K562 (cell line): ENCODE results near the gene VIT. TPM values are rescaled to one million over a fixed set of nuclear protein-coding genes. Genes with fewer than 3 reads are reported as not detected.
A peak's percentile ranks its signal among the peaks of the same experiment; 100 is the strongest.

Source experiments
- ATAC-seq: fragments of 200-7000 bp; cut with Tn5 transposase; 3 replicates; pipeline ENCODE4 v1.9.1; 2020; ENCODE audit warnings: moderate library complexity
- BruUV-seq: library from RNA; stranded (reverse); fragments of 400-500 nt; replicated peaks from 2 replicates; lab custom pipeline; 2021; lab: Mats Ljungman, UMichigan
- CTCF ChIA-PET: fragments of 300-600 bp; formaldehyde crosslinking; extraction: SDS; loops from one replicate; lab custom pipeline; 2021; ENCODE audit warnings: low intra/inter-chr PET ratio; lab: Yijun Ruan, JAX
- POLR2A ChIA-PET: fragments of 300-600, 350-650 bp; sonication (Branson Sonifier 250); formaldehyde crosslinking; extraction: SDS; loops from one replicate; lab custom pipeline; 2021; ENCODE audit warnings: antibody characterized with exemption, inconsistent platforms; lab: Yijun Ruan, JAX
- DNase-seq, 4 experiments: peaks; one replicate each; pipeline versions ENCODE4 v3.0.0 to v3.0.0-alpha.2; 2011 to 2018; ENCODE audit warnings: low spot score in 3 of 4, mixed read lengths in 3 of 4; ENCODE audit errors: extremely low read depth in 1 of 4
- FAIRE-seq: peaks from 2 replicates; lab custom pipeline; 2011; peaks lifted over from hg19 to GRCh38; lab: Jason Lieb, UNC
- H2AFZ ChIP-seq: 2 replicates; pipeline ENCODE4 v1.6.0; 2011; ENCODE audit warnings: low read depth, low read length, control low read depth, inconsistent platforms
- H3K27ac ChIP-seq: fragments of 200-600 bp; 3 replicates; pipeline ENCODE4 v1.8.0; 2011; ENCODE audit warnings: low read depth, mild to moderate bottlenecking, control low read depth, inconsistent platforms, low read length, moderate library complexity, mixed read lengths; ENCODE audit errors: extremely low read depth
- H3K27me3 ChIP-seq, 2 experiments: fragments of 300-600 bp in 1 of 2; 2 replicates in 1 of 2; 3 replicates in 1 of 2; pipeline versions ENCODE4 v1.6.0 to v1.8.0; 2011; ENCODE audit warnings: inconsistent platforms in 2 of 2, low read length in 2 of 2, mild to moderate bottlenecking in 1 of 2, mixed read lengths in 1 of 2, moderate library complexity in 1 of 2; ENCODE audit not compliant: control insufficient read depth in 2 of 2, insufficient read depth in 2 of 2
- H3K36me3 ChIP-seq: fragments of 300-600 bp; 3 replicates; pipeline ENCODE4 v1.8.0; 2011; ENCODE audit warnings: mild to moderate bottlenecking, low read length, inconsistent platforms; ENCODE audit not compliant: control insufficient read depth, insufficient read depth
- H3K4me1 ChIP-seq, 2 experiments: fragments of 200-600 bp in 1 of 2; replicated peaks in 1 of 2; 2 replicates in 1 of 2; 3 replicates in 1 of 2; pipeline versions ENCODE4 v1.5.1 to v1.8.0; 2011; ENCODE audit warnings: inconsistent platforms in 2 of 2, low read length in 2 of 2, mild to moderate bottlenecking in 1 of 2, mixed read lengths in 1 of 2, moderate library complexity in 1 of 2; ENCODE audit not compliant: control insufficient read depth in 2 of 2, insufficient read depth in 2 of 2
- H3K4me2 ChIP-seq: 2 replicates; pipeline ENCODE4 v1.6.1; 2011; ENCODE audit warnings: low read length, control low read depth, inconsistent platforms, mixed read lengths; ENCODE audit not compliant: insufficient read depth
- H3K4me3 ChIP-seq: fragments of 200-600 bp; sonication (generic), shearing (Covaris generic); 2 replicates; pipeline ENCODE4 v1.5.1; 2016; ENCODE audit warnings: control low read depth, inconsistent platforms
- H3K79me2 ChIP-seq: fragments of 200-600 bp; 3 replicates; pipeline ENCODE4 v1.8.0; 2011; ENCODE audit warnings: low read length, inconsistent platforms; ENCODE audit not compliant: control insufficient read depth, insufficient read depth
- H3K9ac ChIP-seq, 2 experiments: 2 replicates each; pipeline versions ENCODE4 v1.6.0 to v1.6.1; 2011; ENCODE audit warnings: low read depth in 2 of 2, low read length in 2 of 2, control low read depth in 1 of 2, inconsistent platforms in 1 of 2, mild to moderate bottlenecking in 1 of 2, mixed read lengths in 1 of 2; ENCODE audit not compliant: insufficient read depth in 1 of 2
- H3K9me1 ChIP-seq: one replicate; pipeline ENCODE4 v1.6.0; 2011; ENCODE audit warnings: inconsistent platforms, mild to moderate bottlenecking, low read length, moderate library complexity; ENCODE audit not compliant: control insufficient read depth, insufficient read depth
- H3K9me3 ChIP-seq: replicated peaks from 2 replicates; pipeline ENCODE4 v1.5.1; 2011; ENCODE audit warnings: low read depth, low read length, inconsistent platforms; ENCODE audit not compliant: control insufficient read depth, insufficient read depth
- H4K20me1 ChIP-seq: replicated peaks from 2 replicates; pipeline ENCODE4 v1.6.1; 2011; ENCODE audit warnings: low read length, inconsistent platforms, mixed read lengths; ENCODE audit not compliant: control insufficient read depth, insufficient read depth
- KDM4B ChIP-seq, 2 experiments: fragments of 450-650 bp in 1 of 2; sonication (generic) in 1 of 2; IDR thresholded peaks; 2 replicates each; pipeline ENCODE4 v1.6.1; 2016 to 2017; ENCODE audit warnings: borderline replicate concordance in 2 of 2, antibody characterized with exemption in 1 of 2, low read depth in 1 of 2, mild to moderate bottlenecking in 1 of 2
- NFIX ChIP-seq: fragments of 250-450 bp; sonication (Bioruptor Pico); IDR thresholded peaks from 2 replicates; pipeline ENCODE4 v1.4.0; 2020; ENCODE audit warnings: low read depth, mild to moderate bottlenecking, moderate library complexity
- RAD21 ChIP-seq, 2 experiments: fragments of 250-450 bp in 1 of 2; fragments of 450-650 bp in 1 of 2; sonication (Bioruptor Pico) in 1 of 2; formaldehyde crosslinking in 1 of 2; IDR thresholded peaks in 1 of 2; conservative IDR thresholded peaks in 1 of 2; 2 replicates each; pipeline versions ENCODE4 v1.4.0 to v1.8.0; 2020 to 2022; ENCODE audit warnings: mild to moderate bottlenecking in 2 of 2, moderate library complexity in 1 of 2
- YY1 ChIP-seq, 3 experiments: IDR thresholded peaks; 2 replicates each; pipeline ENCODE4 v1.6.1; 2011; ENCODE audit warnings: low read length in 2 of 3, mild to moderate bottlenecking in 2 of 3, moderate library complexity in 2 of 3, borderline replicate concordance in 1 of 3, control low read depth in 1 of 3, low read depth in 1 of 3; ENCODE audit not compliant: insufficient read depth in 3 of 3, insufficient replicate concordance in 2 of 3, control insufficient read depth in 1 of 3, insufficient read length in 1 of 3; ENCODE audit errors: extremely low read depth in 1 of 3
- ZNF12 ChIP-seq: sonication (generic); formaldehyde crosslinking; IDR thresholded peaks from 2 replicates; pipeline ENCODE4 v1.4.0; 2020; ENCODE audit warnings: mild to moderate bottlenecking, missing genetic modification reagents
- ZNF384 ChIP-seq: IDR thresholded peaks from 2 replicates; pipeline ENCODE4 v1.6.1; 2012; ENCODE audit warnings: low read depth, low read length, improper control_type of control experiment
- WGBS: fragments of 100-300 bp; shearing (Covaris generic); methylation state at CpG from one replicate; pipeline ENCODE4 v1.1.6; 2016; ENCODE audit warnings: low coverage, mixed read lengths; ENCODE audit not compliant: insufficient coverage; ENCODE audit errors: missing lambda C conversion rate; 5-methylcytosine and 5-hydroxymethylcytosine counted together
- in situ Hi-C: fragments of 300-500 bp; cut with MboI; formaldehyde crosslinking; loops from 4 replicates; pipeline ENCODE4 v1.15.0; 2018; ENCODE audit warnings: inconsistent platforms, mixed read lengths
- intact Hi-C: fragments of 100-400 bp; cut with micrococcal nuclease; formaldehyde crosslinking; loops from 2 replicates; pipeline ENCODE4 v1.14.2; 2022
- polyA plus RNA-seq, 8 experiments: library from polyadenylated mRNA; depleted of rRNA in 4 of 8; stranded (reverse) in 5 of 8; unstranded in 3 of 8; fragments of >200 nt; fragmentation: Nextera tagmentation in 2 of 8; fragmentation: Illumina TruSeq in 1 of 8; extraction: Ambion mirVana in 2 of 8; extraction: Trizol in 1 of 8; gene quantifications; 2 replicates each; pipeline versions ENCODE4 v1.2.1 to v1.2.3, GENCODE V29; 2011 to 2014; ENCODE audit warnings: inconsistent platforms in 1 of 8, missing spikeins in 1 of 8
- total RNA-seq, 7 experiments: library from RNA; depleted of rRNA in 6 of 7; stranded (reverse); fragments of >200 nt in 6 of 7; fragmentation: Illumina TruSeq in 2 of 7; extraction: Trizol in 2 of 7; gene quantifications; 2 replicates each; pipeline versions ENCODE4 v1.2.1 to v1.2.3, GENCODE V29; 2011 to 2021; ENCODE audit warnings: low replicate concordance in 1 of 7
- TF ChIP-seq, protein P1 (sequence below): fragments of 250-450 bp; sonication (Bioruptor Pico); IDR thresholded peaks from 2 replicates; pipeline ENCODE4 v1.8.0; 2021; ENCODE audit warnings: mild to moderate bottlenecking, moderate library complexity
- TF ChIP-seq, protein P2 (sequence below), 2 experiments: fragments of 450-650 bp; conservative IDR thresholded peaks; 2 replicates each; pipeline ENCODE4 v1.6.1; 2017; ENCODE audit warnings: mild to moderate bottlenecking in 2 of 2, moderate library complexity in 2 of 2
- TF ChIP-seq, protein P3 (sequence below): sonication (generic); formaldehyde crosslinking; IDR thresholded peaks from 2 replicates; pipeline ENCODE4 v1.8.1; 2023; ENCODE audit warnings: mild to moderate bottlenecking, missing genetic modification reagents
- TF ChIP-seq, protein P4 (sequence below): fragments of 250-450 bp; sonication (Bioruptor Pico); IDR thresholded peaks from 2 replicates; pipeline ENCODE4 v1.8.0; 2021; ENCODE audit warnings: moderate library complexity, mild to moderate bottlenecking, inconsistent platforms
- TF ChIP-seq, protein P5 (sequence below), 3 experiments: IDR thresholded peaks in 2 of 3; conservative IDR thresholded peaks in 1 of 3; 2 replicates each; pipeline ENCODE4 v1.5.1; 2011 to 2012; ENCODE audit warnings: low read length in 3 of 3, mild to moderate bottlenecking in 3 of 3, control low read depth in 2 of 3, improper control_type of control experiment in 1 of 3, inconsistent platforms in 1 of 3, low read depth in 1 of 3, mixed read lengths in 1 of 3, moderate library complexity in 1 of 3; ENCODE audit not compliant: insufficient read depth in 2 of 3

Gene VIT
- total and polyA plus RNA-seq, 9 of the 15 experiments (the other 6 are each of a cell fraction or from before 2014, with no cell fraction given) = not detected

DNA sequence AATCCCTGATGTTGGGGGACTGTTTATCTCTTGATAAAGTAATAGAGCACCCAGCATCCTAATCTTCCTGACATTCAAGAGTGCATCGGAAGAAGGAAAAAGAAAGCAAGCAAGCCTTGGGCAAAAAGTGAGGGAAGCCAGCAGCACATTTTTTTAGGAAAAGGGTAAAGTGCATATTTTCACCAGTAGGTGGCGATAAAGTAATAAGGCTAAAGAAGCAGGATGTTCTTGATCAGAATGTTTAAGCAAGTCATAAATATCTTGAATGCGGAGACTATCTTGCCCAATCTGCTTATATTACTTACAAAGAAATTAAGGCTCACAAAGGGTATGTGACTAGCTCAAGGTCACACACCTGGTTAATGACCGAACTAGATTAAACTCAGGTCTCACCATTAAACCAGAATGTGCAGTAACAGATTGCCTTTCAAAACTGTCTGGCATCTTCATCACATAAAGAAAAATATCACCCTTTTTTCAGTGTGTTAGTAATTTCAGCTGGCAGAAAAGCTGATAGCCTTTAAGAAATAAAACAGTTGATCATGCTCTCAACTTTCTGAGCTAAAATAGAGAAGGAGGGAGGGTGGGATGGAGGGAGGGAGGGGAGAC lies 83.8 kb downstream of the VIT start:
- Histone ChIP-seq H3K9me3 (no peaks in the 10 kb centered on the region), H3K79me2 (no peaks in the 10 kb centered on the region), H3K4me3 (no peak overlapping the region), H3K4me2 (peak overlapping the region; percentile 59), H4K20me1 (no peaks in the 10 kb centered on the region), H3K9ac (no peak overlapping the region), H3K27ac (no peak overlapping the region), H3K27me3 (peaks cover 3 to 16% of the 10 kb centered on the region in 2 experiments; a peak in 3 of 5 replicates), H3K4me1 (no peaks in the 10 kb centered on the region; a peak in 2 of 5 replicates), H2AFZ (peak overlapping the region; percentile 74), H3K36me3 (no peaks in the 10 kb centered on the region), H3K9me1 (no peaks in the 10 kb centered on the region)
- POLR2A ChIA-PET = no interaction called here
- DNase-seq (peak; percentile 55 to 63 (median 58)), FAIRE-seq (peak; percentile 61), ATAC-seq (peak; percentile 67)
- WGBS = 1% methylated on average over 4 of the region's 4 CpGs
- in situ Hi-C loops (loop anchor here (5.0 to 25.0 kb wide), 2 partner anchors 222 to 1107 kb away; no protein-coding TSS in a partner anchor), intact Hi-C loops (loop anchor here (1.0 to 5.0 kb wide), 4 partner anchors 137 to 1097 kb away; no protein-coding TSS in a partner anchor)
- BruUV-seq = no TSS peak
- CTCF ChIA-PET = interaction anchor here (0.6 to 1.5 kb wide), 2 partner anchors 221 to 226 kb away, joined by 4 to 13 read pairs; no protein-coding TSS in a partner anchor
- TF ChIP-seq, protein P1, sequence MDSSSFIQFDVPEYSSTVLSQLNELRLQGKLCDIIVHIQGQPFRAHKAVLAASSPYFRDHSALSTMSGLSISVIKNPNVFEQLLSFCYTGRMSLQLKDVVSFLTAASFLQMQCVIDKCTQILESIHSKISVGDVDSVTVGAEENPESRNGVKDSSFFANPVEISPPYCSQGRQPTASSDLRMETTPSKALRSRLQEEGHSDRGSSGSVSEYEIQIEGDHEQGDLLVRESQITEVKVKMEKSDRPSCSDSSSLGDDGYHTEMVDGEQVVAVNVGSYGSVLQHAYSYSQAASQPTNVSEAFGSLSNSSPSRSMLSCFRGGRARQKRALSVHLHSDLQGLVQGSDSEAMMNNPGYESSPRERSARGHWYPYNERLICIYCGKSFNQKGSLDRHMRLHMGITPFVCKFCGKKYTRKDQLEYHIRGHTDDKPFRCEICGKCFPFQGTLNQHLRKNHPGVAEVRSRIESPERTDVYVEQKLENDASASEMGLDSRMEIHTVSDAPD (CRISPR knock-in tag) = no peak
- TF ChIP-seq, protein P2, sequence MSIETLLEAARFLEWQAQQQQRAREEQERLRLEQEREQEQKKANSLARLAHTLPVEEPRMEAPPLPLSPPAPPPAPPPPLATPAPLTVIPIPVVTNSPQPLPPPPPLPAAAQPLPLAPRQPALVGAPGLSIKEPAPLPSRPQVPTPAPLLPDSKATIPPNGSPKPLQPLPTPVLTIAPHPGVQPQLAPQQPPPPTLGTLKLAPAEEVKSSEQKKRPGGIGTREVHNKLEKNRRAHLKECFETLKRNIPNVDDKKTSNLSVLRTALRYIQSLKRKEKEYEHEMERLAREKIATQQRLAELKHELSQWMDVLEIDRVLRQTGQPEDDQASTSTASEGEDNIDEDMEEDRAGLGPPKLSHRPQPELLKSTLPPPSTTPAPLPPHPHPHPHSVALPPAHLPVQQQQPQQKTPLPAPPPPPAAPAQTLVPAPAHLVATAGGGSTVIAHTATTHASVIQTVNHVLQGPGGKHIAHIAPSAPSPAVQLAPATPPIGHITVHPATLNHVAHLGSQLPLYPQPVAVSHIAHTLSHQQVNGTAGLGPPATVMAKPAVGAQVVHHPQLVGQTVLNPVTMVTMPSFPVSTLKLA (conservative IDR thresholded peaks at IDR 0.05) = no peak
- TF ChIP-seq, protein P3, sequence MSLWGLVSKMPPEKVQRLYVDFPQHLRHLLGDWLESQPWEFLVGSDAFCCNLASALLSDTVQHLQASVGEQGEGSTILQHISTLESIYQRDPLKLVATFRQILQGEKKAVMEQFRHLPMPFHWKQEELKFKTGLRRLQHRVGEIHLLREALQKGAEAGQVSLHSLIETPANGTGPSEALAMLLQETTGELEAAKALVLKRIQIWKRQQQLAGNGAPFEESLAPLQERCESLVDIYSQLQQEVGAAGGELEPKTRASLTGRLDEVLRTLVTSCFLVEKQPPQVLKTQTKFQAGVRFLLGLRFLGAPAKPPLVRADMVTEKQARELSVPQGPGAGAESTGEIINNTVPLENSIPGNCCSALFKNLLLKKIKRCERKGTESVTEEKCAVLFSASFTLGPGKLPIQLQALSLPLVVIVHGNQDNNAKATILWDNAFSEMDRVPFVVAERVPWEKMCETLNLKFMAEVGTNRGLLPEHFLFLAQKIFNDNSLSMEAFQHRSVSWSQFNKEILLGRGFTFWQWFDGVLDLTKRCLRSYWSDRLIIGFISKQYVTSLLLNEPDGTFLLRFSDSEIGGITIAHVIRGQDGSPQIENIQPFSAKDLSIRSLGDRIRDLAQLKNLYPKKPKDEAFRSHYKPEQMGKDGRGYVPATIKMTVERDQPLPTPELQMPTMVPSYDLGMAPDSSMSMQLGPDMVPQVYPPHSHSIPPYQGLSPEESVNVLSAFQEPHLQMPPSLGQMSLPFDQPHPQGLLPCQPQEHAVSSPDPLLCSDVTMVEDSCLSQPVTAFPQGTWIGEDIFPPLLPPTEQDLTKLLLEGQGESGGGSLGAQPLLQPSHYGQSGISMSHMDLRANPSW = no peak
- TF ChIP-seq ZNF12 (CRISPR knock-in tag) (no peak), ZNF384 (peak; percentile 50; the same call in 1 of the 2 replicates), KDM4B (IDR thresholded peaks at IDR 0.05; ENCODE audit: borderline replicate concordance in 2 of 2, low read depth in 1 of 2) (no peak), RAD21 (CRISPR knock-in tag; conservative IDR thresholded peaks at IDR 0.05 in 1 of 2, IDR thresholded peaks at IDR 0.05 in 1 of 2) (peak; percentile 67 to 80), YY1 (IDR thresholded peaks at IDR 0.05; ENCODE audit: borderline replicate concordance in 1 of 3, control insufficient read depth in 1 of 3, extremely low read depth in 1 of 3, insufficient read depth in 3 of 3, insufficient read length in 1 of 3, insufficient replicate concordance in 2 of 3, low read depth in 1 of 3, low read length in 2 of 3) (no peak), NFIX (CRISPR knock-in tag) (no peak)
- TF ChIP-seq, protein P4, sequence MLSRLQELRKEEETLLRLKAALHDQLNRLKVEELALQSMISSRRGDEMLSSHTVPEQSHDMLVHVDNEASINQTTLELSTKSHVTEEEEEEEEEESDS (CRISPR knock-in tag) = no peak
- TF ChIP-seq, protein P5, sequence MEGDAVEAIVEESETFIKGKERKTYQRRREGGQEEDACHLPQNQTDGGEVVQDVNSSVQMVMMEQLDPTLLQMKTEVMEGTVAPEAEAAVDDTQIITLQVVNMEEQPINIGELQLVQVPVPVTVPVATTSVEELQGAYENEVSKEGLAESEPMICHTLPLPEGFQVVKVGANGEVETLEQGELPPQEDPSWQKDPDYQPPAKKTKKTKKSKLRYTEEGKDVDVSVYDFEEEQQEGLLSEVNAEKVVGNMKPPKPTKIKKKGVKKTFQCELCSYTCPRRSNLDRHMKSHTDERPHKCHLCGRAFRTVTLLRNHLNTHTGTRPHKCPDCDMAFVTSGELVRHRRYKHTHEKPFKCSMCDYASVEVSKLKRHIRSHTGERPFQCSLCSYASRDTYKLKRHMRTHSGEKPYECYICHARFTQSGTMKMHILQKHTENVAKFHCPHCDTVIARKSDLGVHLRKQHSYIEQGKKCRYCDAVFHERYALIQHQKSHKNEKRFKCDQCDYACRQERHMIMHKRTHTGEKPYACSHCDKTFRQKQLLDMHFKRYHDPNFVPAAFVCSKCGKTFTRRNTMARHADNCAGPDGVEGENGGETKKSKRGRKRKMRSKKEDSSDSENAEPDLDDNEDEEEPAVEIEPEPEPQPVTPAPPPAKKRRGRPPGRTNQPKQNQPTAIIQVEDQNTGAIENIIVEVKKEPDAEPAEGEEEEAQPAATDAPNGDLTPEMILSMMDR (IDR thresholded peaks at IDR 0.05 in 2 of 3, conservative IDR thresholded peaks at IDR 0.05 in 1 of 3; ENCODE audit: insufficient read depth in 2 of 3, low read depth in 1 of 3, low read length in 3 of 3) = peak; percentile 57 to 82 (median 71); a peak in 5 of 6 replicates
